Activated CD8-positive, alpha-beta T cell treated with anti-CD3 and anti-CD28 coated beads for 36 hours (primary cell): ENCODE results near the gene CACNA2D2. TPM values are rescaled to one million over a fixed set of nuclear protein-coding genes. Genes with fewer than 3 reads are reported as not detected.
A peak's percentile ranks its signal among the peaks of the same experiment; 100 is the strongest.

Experiments
- ATAC-seq: fragments of 200-7000 bp; cut with Tn5 transposase; one replicate; pipeline ENCODE4 v1.10.0; 2021; ENCODE audit warnings: mild to moderate bottlenecking, moderate library complexity
- CTCF ChIA-PET: fragments of 350-600 bp; sonication (Branson Sonifier 250); formaldehyde crosslinking; loops from one replicate; lab custom pipeline; 2021; ENCODE audit warnings: antibody characterized with exemption; lab: Charles Lee
- POLR2A ChIA-PET: fragments of 350-600 bp; sonication (Branson Sonifier 250); formaldehyde crosslinking; loops from one replicate; lab custom pipeline; 2021; ENCODE audit warnings: antibody characterized with exemption; lab: Charles Lee
- DNase-seq: peaks from one replicate; pipeline ENCODE4 v3.0.0-alpha.2; 2020
- H3K27ac Mint-ChIP-seq: one replicate; pipeline ENCODE4 v1.8.0; 2021; ENCODE audit warnings: mild to moderate bottlenecking, mixed read lengths
- H3K27me3 Mint-ChIP-seq: one replicate; pipeline ENCODE4 v1.8.0; 2021; ENCODE audit warnings: mixed read lengths
- H3K36me3 Mint-ChIP-seq: one replicate; pipeline ENCODE4 v1.8.0; 2021; ENCODE audit warnings: low read depth, mixed read lengths
- H3K4me1 Mint-ChIP-seq: one replicate; pipeline ENCODE4 v1.8.0; 2021; ENCODE audit warnings: low read depth, mixed read lengths
- H3K4me3 Mint-ChIP-seq: one replicate; pipeline ENCODE4 v1.8.0; 2021; ENCODE audit warnings: mild to moderate bottlenecking, moderate library complexity, mixed read lengths
- H3K9me3 Mint-ChIP-seq: one replicate; pipeline ENCODE4 v1.8.0; 2021; ENCODE audit warnings: mixed read lengths
- intact Hi-C: fragments of 100-400 bp; cut with micrococcal nuclease; formaldehyde crosslinking; loops from one replicate; pipeline ENCODE4 v1.10.0; 2022
- total RNA-seq, 2 experiments: library from RNA; stranded (reverse); gene quantifications; one replicate each; pipeline ENCODE4 v1.2.3, GENCODE V29; 2021
- TF ChIP-seq, protein P1 (sequence below): fragments of 200-600 bp; IDR thresholded peaks from one replicate; pipeline ENCODE4 v1.8.0; 2022; ENCODE audit warnings: antibody characterized with exemption, mild to moderate bottlenecking

The CACNA2D2 gene
- total RNA-seq, 2 experiments from 2014 or later = 1.6 to 2.1 TPM

DNA sequence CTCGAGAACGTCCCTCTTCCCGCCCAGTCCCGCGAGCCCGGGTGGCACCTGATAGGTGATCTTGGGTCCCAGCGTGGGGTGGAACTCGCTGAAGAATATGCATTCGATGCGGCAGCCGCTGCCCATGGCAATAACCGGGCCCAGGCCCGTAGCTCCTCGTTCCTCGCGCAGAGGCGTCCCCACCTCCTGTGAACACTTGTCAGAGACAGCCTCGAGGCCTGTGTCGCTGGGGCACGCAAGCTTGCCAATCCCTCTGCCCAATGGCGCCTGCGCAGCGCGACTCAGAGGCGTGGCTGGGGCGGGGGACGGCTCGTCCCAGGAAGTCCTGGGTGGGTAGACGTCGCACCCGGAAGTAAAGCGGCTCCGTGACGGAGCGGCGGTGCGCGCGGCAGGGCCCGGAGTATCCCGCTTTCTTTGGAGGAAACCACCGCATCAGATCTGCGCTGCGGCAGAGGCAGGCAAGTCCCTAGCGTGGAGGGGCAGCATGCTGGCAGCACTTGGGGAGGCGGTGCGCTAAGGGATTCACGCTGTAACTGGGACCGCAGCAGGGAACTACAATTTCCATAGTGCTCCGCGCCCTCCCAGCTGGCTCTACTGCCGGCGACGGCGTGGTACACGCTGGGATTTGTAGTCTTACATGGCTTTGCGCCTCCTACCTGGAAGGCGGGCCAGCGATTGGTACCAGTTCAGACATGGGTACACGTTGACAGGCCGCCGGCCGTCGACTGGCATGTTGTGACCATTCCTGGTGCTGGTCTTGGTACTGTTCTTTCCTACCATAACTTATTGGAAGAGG lies 152.7 kb downstream of the CACNA2D2 start, which contains the start of the genes CYB561D2 and NPRL2:
TSS of gene CYB561D2 (plus strand) at position 336 of the 796 bp plus-strand sequence. CDS start 572 bp downstream, outside the sequence.
TSS of gene NPRL2 (minus strand) at position 249 of the 796 bp plus-strand sequence. CDS start at position 126, 123 bp downstream.
- Mint-ChIP-seq H3K4me3 (peak within 1 kb of the TSS; percentile 91), H3K27me3 (no peaks in the 10 kb centered on the region), H3K27ac (peak within 1 kb of the TSS; percentile 96), H3K9me3 (no peaks in the 10 kb centered on the region), H3K36me3 (peaks cover 24% of the 10 kb centered on the region), H3K4me1 (peaks cover 56% of the 10 kb centered on the region)
- DNase-seq = peak; percentile 98
- ChIA-PET POLR2A (interaction anchor here (0.6 to 6.9 kb wide), 18 partner anchors 9 to 1319 kb away, joined by 3 to 137 read pairs (median 4); partner anchors contain the start of genes HYAL2, HYAL3, NAA80 and RASSF1), CTCF (interaction anchor here (1.2 to 6.1 kb wide), 8 partner anchors 10 to 200 kb away, joined by 3 to 46 read pairs (median 8); partner anchors contain the start of gene RASSF1)
- peak; percentile 89 for ATAC-seq
- TF ChIP-seq, protein P1, sequence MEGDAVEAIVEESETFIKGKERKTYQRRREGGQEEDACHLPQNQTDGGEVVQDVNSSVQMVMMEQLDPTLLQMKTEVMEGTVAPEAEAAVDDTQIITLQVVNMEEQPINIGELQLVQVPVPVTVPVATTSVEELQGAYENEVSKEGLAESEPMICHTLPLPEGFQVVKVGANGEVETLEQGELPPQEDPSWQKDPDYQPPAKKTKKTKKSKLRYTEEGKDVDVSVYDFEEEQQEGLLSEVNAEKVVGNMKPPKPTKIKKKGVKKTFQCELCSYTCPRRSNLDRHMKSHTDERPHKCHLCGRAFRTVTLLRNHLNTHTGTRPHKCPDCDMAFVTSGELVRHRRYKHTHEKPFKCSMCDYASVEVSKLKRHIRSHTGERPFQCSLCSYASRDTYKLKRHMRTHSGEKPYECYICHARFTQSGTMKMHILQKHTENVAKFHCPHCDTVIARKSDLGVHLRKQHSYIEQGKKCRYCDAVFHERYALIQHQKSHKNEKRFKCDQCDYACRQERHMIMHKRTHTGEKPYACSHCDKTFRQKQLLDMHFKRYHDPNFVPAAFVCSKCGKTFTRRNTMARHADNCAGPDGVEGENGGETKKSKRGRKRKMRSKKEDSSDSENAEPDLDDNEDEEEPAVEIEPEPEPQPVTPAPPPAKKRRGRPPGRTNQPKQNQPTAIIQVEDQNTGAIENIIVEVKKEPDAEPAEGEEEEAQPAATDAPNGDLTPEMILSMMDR = no peak
- intact Hi-C loops = no loop called here

DNA sequence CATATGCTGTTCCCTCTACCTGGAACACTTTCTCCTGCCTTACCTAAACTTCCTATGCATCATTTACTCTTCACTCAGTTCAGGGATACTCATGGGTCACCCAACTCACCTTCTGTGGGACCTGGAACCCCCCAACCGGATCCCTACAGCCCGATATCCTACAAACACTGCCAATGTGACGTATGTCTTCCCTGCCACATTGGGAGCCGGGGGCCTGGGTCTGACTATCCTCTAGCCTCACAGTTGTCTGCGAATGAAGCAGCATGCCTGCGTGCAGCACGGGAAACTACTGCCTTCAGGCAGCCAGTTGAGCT lies 153.3 kb downstream of the CACNA2D2 start:
- TF ChIP-seq, protein P1 = no peak
- ATAC-seq (no peak), DNase-seq (no peak)
- H3K4me1 Mint-ChIP-seq = peaks cover 53% of the 10 kb centered on the region
- intact Hi-C loops = no loop called here
- no peaks in the 10 kb centered on the region for H3K27me3 Mint-ChIP-seq
- ChIA-PET POLR2A (interaction anchor here (0.7 to 6.9 kb wide), 15 partner anchors 12 to 258 kb away, joined by 3 to 137 read pairs (median 4); partner anchors contain the start of genes HYAL2, HYAL3, NAA80 and RASSF1), CTCF (interaction anchor here (1.2 to 6.1 kb wide), 9 partner anchors 9 to 200 kb away, joined by 3 to 46 read pairs (median 7); partner anchors contain the start of gene RASSF1)
- peaks cover 22% of the 10 kb centered on the region for H3K36me3 Mint-ChIP-seq
- peak overlapping the region; percentile 91 for H3K4me3 Mint-ChIP-seq
- no peaks in the 10 kb centered on the region for H3K9me3 Mint-ChIP-seq
- H3K27ac Mint-ChIP-seq = peak overlapping the region; percentile 96

DNA sequence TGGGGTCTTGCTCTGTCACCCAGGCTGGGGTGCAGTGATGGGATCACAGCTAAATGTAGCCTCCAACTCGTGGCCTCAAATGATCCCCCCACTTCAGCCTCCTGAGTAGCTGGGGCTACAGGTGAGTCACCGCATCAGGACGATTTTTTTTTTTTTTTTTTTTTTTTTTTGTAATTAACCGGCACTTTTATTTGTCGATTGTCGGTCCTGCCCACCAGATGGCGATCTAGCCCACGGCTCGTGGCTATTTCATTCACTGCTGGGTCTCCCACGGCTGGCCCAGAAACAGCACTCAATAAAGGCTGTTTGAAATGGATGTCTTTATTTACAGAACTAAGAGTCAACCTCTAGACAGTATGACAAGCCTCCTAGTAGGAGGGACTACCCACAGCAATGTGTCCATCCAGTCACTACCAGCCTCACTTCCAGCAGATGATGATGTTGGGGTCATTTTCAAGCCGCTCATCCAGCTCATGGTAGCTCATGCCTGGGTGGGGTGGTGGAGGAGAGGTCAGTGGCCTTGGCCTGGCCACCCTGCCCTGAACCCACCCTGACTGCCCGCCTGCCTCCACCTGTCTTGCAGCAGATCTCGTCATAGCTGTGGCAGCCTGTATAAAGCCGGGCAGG lies 156.1 kb downstream of the CACNA2D2 start:
- Mint-ChIP-seq H3K9me3 (no peaks in the 10 kb centered on the region), H3K27ac (peak overlapping the region; percentile 49), H3K36me3 (peaks cover 15% of the 10 kb centered on the region), H3K4me1 (peaks cover 47% of the 10 kb centered on the region), H3K27me3 (no peaks in the 10 kb centered on the region), H3K4me3 (no peak overlapping the region)
- DNase-seq = peak; percentile 87
- intact Hi-C loops = no loop called here
- peak; percentile 12 for ATAC-seq
- TF ChIP-seq, protein P1 = peak; percentile 60
- ChIA-PET POLR2A (interaction anchor here (0.7 to 1.6 kb wide), 7 partner anchors 8 to 272 kb away, joined by 3 to 8 read pairs (median 5); partner anchors contain the start of gene HEMK1), CTCF (interaction anchor here (0.6 to 6.1 kb wide), 18 partner anchors 9 to 585 kb away, joined by 3 to 46 read pairs (median 4); partner anchors contain the start of genes C3orf18, HEMK1 and TMEM115)

DNA sequence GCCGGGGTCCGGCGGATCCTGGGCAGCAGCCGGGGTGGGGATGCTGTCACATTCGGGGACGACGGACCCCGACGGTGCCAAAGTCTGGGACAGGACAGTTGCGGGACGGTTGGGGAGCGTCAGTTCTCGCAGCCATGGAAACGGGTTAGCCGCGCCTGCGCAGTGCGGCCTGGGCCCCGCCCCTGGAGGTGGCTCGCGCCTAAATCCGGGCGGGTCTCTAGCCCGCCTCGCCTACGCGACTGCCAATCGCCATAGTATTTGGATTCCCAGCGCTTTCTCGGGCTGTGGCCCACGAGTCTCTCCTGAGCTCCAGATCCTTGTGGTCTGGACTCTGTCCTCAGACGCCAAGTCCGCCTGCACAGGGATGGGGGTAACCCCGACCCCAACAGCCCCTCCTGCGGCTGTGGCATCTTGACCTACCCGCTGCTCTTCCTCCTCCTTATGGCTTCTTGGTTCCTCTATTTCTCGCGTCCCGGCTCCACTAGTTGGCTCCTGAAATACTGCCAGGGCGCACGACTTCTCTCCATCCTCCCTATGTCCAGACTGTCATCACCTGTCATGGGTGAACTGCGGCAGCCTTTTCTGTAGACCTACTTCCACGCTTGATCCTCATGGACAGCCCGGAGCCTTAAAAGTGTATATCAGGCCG lies 157.7 kb downstream of the CACNA2D2 start, which contains the start of gene ZMYND10:
TSS of gene ZMYND10 (minus strand) at position 147 of the 649 bp plus-strand sequence. CDS start 153 bp downstream, outside the sequence.
- Mint-ChIP-seq H3K4me3 (peak within 1 kb of the TSS; percentile 52), H3K27me3 (no peaks in the 10 kb centered on the region), H3K9me3 (no peaks in the 10 kb centered on the region), H3K27ac (no peak within 1 kb of the TSS), H3K36me3 (peaks cover 15% of the 10 kb centered on the region), H3K4me1 (peaks cover 49% of the 10 kb centered on the region)
- ATAC-seq (peak; percentile 15), DNase-seq (peak; percentile 83)
- CTCF ChIA-PET = interaction anchor here (1.9 to 6.1 kb wide), 4 partner anchors 8 to 196 kb away, joined by 5 to 46 read pairs (median 12); no protein-coding TSS in a partner anchor
- intact Hi-C loops = no loop called here
- TF ChIP-seq, protein P1 = no peak
- POLR2A ChIA-PET = interaction anchor here (0.7 to 2.8 kb wide), 9 partner anchors 9 to 225 kb away, joined by 3 to 10 read pairs (median 4); partner anchors contain the start of genes TMEM115 and TUSC2
